GM21515 (cell line): ENCODE measurements around the gene MEAK7.

ENCODE experiments used
- ATAC-seq: cut with Tn5 transposase; IDR thresholded peaks from one replicate; pipeline ENCODE4 v1.9.1; 2021; ENCODE audit not compliant: unreplicated experiment

Gene MEAK7

GRCh38 chr16:84513666-84514065, 9.2 kb upstream of the MEAK7 start:
- no peak for ATAC-seq

DNA sequence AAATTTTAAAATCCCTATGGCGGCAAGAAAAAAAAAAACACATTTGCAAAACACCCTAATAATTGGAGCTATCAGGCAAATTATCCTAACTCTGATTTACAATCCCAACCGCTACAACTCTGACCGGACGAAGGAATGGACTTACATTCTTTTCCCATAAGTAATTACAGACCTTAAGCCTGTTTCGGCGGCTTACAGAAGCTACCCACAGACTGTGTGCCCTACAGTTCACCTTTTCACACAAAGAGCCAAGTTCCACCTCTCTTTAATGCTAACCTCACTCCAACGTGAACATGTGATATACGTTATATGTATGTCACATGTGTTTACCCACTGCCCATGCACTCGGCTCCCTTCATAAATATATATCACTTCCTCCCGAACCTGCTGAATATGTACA, 8.7 kb upstream of the MEAK7 start:
- no peak for ATAC-seq

DNA sequence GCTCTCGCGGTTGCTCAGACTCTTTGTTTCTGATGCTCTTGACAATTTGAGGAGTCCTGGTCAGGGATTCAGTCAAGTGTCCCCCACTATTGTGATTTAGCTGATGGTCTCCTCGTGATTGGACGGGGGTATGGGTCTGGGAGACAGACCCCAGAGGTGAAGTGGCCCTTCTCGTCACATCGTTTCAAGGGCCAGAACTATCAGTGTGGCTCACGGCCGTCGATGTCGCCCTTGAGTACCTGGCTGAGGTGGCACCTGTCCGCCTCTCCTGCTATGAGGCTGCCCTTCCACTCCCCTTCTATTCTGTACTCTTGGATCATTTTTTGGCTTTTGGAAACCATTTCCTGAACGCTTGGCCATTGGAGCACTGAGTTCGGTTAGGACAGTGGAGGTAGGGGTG, 7.4 kb upstream of the MEAK7 start:
- no peak for ATAC-seq

GRCh38 chr16:84511180-84511800, 6.8 kb upstream of the MEAK7 start:
- no peak for ATAC-seq

DNA sequence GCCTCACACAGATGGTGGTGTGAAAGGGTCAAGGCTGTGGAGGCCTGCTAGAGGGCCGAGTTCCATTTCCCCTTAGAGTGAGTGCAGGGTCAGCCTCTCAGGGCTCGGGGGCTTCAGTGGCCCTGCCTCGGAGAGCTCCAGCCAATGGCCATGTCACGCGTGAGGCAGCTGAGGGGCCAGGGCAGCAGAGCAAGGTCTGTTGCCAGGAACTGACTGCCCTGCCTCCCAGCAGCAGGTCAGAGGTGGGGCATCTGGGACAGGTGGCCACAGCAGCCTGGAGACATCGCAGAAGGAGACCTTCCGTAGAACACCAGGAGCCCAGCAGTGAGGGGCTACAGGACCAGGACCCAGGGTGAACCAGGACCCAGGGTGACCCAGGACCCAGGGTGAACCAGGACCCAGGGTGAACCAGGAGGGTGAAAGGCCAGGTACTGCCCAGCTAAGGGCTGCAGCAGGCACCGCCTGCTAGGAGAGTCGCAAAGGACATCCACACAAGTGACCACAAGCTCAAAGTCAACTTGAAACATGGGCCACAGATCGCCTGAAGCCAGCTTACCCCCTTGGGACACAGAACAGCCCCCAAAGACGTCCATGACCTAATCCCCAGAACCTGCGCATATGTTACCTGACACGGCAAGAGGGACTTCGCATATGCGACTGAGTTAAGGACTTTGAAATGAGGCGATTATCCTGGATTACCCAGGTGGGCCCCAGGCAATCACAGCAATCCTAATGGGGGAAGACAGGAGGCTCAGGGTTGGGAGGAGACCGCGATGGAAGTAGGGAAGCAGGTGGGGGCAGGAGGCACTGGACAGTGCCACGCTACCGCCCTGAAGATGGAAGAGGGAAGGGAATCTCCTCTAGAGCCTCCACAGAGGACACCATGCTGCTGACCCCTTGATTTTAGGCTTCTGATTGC, 4.8 kb upstream of the MEAK7 start:
- ATAC-seq = no peak

DNA sequence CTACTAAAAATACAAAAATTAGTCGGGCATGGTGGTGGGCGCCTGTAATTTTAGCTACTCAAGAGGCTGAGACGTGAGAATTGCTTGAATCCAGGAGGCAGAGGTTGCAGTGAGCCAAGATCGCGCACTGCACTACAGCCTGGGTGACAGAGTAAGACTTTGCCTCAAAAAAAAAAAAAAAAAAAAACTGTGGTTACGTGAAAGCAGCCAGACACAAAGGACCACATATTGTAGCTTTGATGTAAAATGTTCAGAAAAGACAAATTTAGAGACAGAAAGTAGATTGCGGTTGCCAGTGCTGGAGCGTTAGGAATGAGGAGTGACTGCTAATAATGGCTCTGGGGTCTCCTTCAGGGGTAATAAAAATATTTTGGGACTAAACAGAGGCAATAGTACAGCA, 4.0 kb upstream of the MEAK7 start:
- ATAC-seq = no peak

DNA sequence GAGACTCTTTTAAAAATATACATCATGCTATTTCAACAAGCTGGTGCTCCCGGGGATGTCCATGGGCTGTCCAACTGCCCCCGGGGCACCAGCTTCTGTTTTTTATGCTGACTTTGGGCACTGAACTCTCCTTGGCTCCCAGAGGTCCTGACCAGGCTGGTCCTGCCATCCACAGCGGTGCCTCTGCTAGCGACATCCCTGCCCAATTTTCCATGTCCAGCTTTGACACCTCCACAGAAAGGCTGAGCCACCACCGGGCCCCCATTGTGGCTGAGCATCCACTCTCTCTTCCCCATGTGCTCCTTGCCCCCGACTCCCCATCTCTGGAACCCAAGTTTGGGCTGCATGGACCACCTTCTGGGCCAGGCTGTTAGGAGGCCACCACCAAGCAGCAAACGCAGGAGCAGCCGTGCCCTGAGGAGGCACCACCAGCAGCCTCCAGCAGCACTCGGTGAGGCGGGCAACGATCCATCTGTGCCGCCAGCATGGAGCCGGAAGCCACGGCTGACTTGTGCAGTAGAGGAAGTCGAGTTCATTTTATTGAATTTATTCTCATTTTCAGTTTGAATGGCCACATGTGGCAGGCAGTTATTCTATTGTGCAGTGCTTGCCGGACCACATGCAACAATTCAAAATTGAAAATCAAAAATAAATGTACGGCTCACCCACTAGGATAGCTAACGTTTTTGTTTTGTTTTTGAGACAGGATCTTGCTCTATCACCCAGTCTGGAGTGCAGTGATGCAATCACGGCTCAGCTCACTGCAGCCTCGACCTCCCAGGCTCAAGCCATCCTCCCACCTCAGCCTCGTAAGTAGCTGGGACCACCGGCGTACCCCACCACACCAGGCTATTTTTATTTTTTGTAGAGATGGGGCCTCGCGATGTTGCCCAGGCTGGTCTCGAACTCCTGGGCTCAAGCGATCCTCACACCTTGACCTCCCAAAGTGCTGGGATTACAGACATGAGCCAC, 2.8 kb upstream of the MEAK7 start:
- ATAC-seq = no peak

DNA sequence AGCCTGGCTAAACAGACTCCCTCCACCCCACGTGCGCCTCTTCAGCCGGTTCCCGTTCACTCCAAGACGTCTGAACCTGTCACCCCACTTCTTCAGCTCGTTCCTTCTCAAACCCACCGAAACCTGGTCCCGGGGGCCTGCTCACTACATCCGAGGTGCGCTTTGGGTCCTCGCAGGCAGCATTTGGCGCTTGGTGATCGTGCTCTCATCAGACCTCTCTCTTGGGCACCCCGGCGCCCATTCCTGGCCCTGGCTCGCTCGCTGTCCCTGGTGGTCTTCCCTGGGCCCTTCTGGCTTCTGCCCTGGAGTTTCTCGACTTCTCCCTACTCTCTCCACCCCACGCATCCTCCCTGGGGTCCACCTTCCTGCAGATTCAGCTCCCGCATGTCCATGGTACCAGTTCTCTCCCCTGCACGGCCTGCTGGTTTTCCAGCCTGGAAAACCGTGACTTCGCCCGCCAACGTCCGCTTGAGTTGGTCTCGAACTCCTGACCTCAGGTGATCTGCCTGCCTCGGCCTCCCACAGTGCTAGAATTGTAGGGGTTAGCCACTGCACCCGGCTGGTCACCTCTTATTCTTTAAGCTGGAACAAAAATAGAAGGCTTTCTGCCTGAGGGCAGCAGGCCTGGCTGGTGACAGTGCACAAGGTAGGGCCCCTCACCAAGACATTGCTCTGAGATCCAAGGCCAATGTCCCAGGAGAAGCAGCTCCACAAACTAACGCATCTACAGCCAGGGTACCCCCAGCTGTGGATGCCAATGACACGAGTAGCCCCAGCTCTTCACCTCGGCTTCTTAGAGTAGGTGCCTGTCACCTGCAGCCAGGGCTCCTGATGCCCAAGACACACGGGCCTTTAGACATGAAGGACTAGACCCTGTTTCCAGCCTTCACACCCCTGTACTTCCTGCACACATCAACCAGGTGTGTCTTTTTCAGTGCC, 1.1 kb upstream of the MEAK7 start:
- ATAC-seq = no peak

DNA sequence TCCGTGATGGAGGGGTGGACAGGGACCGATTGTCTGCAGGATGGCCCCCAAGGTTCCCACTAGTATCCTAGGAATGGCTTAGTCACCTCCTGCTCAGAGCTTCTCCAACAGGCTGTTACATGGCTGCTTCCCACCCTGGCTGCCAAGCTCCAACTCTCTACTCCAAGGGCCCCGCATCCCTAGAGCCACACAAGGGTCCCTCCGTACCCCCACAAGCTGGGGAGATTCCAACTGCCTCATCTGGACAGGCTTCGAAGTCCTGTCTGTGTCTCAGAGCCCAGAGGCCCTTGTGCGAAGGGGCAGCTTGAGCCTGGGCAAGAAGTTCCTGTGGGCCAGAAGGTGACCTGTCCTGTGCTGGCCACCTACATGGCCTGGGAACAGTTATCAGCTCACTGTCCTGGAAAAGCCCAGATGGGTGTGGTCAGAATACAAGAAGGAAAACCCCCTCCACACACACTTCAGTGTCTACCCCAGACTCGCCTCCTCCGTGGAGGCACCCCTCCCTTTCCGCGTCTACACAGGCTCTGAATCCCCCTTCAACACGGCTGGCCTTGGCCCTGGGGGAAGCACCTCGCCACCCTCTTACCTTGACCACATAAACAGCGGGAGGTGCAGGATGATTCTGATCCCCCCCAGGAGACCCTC, 586 bp downstream of the MEAK7 start:
- ATAC-seq = no peak

GRCh38 chr16:84502581-84502980, 1.9 kb downstream of the MEAK7 start:
- ATAC-seq = no peak

DNA sequence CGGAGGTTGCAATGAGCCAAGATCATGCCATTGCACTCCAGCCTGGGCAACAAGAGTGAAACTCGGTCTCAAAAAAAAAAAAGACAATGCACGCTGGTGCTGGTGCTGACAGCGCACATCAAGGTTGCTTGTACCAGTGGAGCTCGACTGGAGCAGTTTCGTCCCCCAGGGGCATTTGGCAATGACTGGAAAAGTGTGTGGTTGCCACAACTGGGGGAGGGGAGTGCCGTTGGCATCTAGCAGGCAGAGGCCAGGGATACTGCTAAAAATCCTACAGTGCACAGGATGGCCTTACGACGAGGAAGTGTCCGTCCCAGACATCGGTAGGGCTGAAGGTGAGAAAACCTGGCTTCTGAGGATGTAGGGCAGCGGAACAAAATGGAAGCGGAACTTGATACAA, 2.4 kb downstream of the MEAK7 start:
- ATAC-seq = no peak

DNA sequence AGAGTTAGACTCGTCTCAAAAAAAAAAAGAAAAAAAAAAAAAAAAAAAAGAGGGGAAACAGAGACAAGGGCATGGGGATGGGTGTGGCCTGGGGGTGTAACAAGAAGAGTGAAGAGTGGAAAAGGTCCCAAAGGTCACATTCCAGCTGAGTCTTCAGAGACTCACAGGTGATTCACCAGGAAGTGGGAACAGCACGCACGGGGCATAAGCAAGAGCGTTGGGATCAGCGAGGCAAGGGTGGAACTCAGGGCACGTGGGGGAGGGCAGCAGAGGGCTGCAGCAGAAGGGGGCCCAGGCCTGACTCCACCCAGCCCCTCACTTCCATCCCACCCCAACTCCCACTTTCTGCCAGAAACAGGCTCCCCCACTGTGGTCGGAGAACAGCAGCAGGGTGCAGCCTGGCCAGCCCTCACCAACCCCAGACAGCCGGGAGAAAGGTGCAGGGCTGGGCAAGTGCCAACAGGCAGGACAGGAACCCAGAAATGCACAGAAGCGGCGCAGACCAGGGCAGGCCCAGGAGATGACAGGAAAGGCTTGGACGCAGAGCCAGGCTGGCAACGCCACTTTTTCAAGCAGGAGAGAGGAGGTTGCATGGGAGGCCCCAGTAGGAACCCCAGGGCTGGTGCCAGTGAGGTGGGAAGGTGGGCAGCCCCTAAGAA, 3.3 kb downstream of the MEAK7 start:
- no peak for ATAC-seq

- ATAC-seq = no peak
Observed at GRCh38 chr16:84500531-84500930, 3.9 kb downstream of the MEAK7 start.

DNA sequence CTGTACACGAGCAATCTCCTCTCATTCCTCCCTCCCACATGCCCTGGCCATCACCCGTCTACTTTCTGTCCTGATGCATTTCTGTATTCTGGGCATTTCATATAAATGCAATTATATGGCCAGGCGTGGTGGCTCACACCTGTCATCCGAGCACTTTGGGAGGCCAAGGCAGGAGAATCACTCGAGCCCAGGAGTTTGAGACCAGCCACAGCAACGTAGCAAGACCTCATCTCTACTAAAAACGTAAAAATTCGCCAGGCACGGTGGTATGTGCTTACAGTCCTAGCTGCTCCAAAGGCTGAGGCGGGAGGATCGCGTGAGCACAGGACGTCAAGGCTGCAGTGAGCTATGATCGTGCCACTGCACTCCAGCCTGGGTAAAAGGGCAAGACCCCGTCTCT, 4.8 kb downstream of the MEAK7 start:
- no peak for ATAC-seq

GRCh38 chr16:84498859-84499620, 5.4 kb downstream of the MEAK7 start:
- ATAC-seq = no peak

- no peak for ATAC-seq
Observed at GRCh38 chr16:84498223-84498610, 6.2 kb downstream of the MEAK7 start.

GRCh38 chr16:84497418-84498222, 6.8 kb downstream of the MEAK7 start:
- ATAC-seq = no peak

- no peak for ATAC-seq
Observed at GRCh38 chr16:84496991-84497390, 7.5 kb downstream of the MEAK7 start.
